C4-2B (cell line): ENCODE data around the gene CCDC85C.
A peak's percentile ranks its signal among the peaks of the same experiment; 100 is the strongest.

Source experiments
- CTCF ChIP-seq: fragments of 450-650 bp; conservative IDR thresholded peaks from 2 replicates; pipeline ENCODE4 v1.5.1; 2017; ENCODE audit warnings: mild to moderate bottlenecking
- ZFX ChIP-seq: fragments of 450-650 bp; IDR thresholded peaks from 2 replicates; pipeline ENCODE4 v1.6.1; 2017

- TF ChIP-seq CTCF (no peak), ZFX (peak; percentile 50; the same call in 1 of the 2 replicates)
These were observed 37.3 kb downstream of the CCDC85C start for GRCh38 chr14:99566390-99567354.
